GM19328 (cell line): ENCODE results near the gene RFFL.
"Not testable (repeated sequence)": the region's sequence is repeated elsewhere in the genome, so short reads cannot be mapped to it uniquely, and the experiment has no call there.

ENCODE experiments used
- ATAC-seq: cut with Tn5 transposase; IDR thresholded peaks from one replicate; pipeline ENCODE4 v1.9.1; 2021; ENCODE audit warnings: mild to moderate bottlenecking, moderate library complexity; ENCODE audit not compliant: unreplicated experiment

The RFFL gene

DNA sequence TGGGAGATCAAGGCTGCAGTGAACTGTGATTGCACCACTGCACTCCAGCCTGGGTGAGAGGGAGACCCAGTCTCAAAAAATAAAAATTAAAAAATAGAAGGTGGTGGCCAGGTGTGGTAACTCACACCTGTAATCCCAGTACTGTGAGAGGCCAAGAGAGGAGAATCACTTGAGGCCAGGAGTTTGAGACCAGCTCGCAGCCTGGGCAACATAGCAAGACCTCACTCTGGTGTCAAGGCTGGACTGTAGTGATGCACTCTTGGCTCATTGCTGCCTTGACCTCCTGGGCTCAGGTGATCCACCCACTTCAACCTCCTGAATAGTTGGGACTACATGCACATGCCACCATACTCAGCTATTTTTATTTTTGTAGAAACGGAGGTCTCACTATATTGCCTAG lies 13.3 kb downstream of the RFFL start:
- no peak for ATAC-seq

- no peak for ATAC-seq
Observed at GRCh38 chr17:35048685-35049379, 14.7 kb downstream of the RFFL start.

DNA sequence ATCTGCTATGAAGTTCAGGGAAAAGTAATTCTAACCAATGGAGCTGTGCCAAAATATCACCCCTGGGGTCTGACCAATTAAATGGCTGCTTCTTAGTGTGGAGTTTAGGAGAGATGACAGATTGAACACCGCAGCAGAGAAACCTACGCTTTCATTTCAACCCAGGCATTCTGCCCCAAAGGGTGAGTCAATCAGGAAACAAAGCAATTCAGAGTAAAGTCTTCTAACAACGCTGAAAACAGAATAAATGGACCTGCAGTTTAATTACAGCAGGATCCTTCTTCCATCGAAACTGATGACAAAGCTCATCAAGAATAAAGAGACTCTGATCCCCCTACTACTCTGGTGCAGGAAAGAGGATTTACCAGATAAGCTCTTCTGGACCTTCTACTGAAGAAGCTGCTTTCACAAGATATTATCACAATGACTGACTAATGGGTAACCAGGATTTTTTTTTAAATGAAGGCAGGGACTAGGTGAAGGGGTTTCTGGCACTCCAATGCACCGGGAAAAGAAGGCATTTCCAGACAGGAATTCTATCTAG lies 16.7 kb downstream of the RFFL start:
- ATAC-seq, result no peak

GRCh38 chr17:35046245-35046644 lies 17.3 kb downstream of the RFFL start:
- ATAC-seq, result no peak

DNA sequence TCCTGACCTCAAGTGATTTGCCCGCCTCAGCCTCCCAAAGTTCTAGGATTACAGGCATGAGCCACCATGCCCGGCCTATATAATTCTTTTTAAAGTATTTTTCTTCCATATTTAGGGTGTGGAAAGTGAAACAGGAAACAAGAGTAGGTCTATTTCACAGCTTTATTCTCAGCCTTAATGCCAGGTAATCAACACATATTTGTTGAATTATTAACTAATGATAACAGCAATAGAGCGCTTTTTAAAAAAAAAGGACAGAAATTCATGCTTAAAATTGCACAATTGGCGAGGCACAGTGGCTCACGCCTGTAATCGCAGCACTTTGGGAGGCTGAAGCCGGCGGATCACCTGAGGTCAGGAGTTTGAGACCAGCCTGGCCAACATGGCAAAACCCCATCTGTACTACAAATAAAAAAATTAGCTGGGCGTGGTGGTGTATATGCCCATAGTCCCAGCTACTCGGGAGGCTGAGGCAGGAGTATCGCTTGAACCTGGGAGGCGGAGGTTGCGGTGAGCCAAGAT lies 18.0 kb downstream of the RFFL start:
- not testable (repeated sequence) for ATAC-seq

DNA sequence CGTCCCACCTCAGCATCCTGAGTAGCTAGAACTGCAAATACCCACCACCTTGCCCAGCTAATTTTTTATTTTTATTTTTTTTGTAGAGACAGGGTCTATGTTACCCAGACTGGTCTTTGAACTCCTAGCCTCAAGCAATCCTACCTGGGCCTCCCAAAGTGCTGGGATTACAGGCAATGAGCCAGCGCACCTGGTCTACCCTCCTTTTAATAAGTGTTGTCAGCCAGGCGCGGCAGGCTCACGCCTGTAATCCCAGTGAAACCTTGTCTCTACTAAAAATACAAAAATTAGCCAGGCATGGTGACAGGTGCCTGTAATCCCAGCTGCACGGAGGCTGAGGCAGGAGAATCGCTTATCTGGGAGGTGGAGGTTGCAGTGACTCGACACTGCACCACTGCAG lies 19.3 kb downstream of the RFFL start:
- ATAC-seq, result no peak

- no peak for ATAC-seq
Observed at GRCh38 chr17:35041390-35041789, 22.1 kb downstream of the RFFL start.

- no peak for ATAC-seq
Observed at GRCh38 chr17:35038453-35038852, 25.1 kb downstream of the RFFL start.

DNA sequence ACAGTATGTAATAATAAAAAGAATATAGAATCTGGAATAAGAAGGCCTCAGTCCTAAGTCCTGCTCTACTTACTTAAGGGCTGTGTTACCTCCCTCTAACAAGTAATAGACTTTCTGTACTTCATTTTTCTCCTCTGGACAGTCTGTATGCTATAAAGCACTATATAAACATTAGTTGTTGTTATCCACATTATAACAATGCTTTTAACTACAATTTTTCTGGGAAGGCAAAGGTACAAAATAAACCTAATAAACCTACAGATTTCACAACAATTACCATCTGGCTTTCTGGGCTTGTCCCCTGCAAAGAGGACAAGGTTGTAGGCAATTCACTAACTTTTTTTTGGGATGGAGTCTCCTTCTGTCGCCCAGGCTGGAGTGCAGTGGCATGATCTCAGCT lies 32.7 kb downstream of the RFFL start:
- ATAC-seq, result no peak

DNA sequence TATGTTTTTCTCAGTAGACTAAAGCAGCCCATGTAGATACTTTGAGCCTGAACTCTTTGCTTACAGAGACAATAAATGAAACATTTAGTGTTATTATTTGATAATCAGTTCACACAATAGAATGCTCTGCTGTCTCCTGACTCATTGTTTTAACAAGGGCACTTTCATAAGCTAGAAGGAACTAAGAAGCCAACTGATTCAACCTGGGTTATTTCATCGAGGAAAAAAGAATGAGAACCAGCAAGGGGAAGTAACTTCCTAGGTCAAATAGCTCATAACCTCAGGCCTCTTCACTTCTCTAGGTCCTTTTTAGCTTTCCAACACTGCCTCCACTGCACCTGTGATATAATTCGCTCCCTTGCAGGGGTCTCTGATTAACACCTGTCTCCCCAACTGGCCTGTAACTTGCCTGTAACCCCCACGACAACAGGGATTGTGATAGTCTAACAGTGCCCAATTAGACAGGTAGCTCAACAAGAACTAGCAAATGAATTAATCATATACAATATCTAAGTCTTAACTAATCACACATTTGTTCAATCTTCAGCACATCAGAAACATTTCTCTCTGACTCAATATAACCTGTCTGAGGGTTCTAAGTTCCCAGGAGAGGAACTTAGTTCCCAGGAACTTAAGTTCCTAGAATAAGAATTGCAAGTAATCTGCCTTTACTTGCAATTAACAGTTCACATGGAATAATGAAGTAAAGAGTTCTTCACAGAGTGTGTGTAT lies 34.8 kb downstream of the RFFL start:
- ATAC-seq, result no peak

DNA sequence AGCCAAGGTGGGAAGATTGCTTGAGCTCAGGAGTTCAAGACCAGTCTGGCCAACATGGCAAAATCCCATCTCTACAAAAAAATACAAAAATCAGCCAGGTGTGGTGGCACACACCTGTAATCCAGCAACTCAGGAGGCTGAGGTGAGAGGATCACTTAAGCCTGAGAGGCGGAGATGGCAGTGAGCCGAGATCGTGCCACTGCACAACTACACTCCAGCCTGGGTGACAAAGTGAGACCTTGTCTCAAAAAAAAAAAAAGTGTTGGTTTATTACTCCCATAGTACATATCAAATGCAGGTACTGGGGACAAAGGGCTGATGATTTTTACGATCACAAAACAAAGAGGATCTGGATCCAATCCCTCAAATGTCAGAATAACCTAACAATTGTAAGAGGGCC lies 35.4 kb downstream of the RFFL start:
- ATAC-seq, result not testable (repeated sequence)

DNA sequence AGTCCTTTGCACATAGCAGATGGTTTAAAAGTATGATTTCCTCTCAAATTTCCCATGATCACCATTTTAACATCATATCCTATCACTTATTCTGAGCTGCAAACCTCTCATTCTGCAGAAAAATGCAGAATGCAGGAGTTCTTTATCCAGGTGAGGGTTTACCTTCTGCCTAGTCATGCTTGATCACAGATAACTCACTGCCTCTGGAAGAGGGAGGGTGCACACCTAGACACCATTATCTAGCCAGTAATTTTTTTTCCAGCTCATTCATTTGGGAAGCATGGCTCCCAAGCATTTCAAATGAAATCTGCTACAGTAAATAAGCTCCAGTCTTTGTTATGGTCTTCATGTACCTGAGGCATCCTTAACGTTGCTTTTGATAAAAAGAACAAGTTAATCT lies 38.0 kb downstream of the RFFL start:
- ATAC-seq, result no peak

DNA sequence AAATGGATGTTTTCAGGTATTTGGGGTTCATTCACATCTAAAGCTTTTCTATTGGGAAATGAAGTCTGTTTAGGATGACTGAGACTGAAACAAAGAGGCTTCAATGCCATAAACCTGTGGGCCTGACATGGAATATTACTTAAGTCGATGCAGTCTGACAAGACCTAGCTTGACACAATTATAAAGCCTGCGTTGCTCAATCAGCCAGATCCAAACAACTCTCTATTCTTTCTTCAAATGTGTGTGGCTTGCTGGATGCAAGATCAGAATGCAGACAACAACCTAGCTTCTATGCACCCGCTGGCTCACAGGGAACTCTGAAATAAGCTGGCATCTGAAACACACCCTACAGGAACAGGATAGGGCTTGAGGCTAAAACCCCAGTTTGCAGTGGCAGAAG lies 40.0 kb downstream of the RFFL start:
- ATAC-seq, result no peak

GRCh38 chr17:35022536-35023063 lies 40.9 kb downstream of the RFFL start:
- ATAC-seq, result no peak

- no peak for ATAC-seq
Observed at GRCh38 chr17:35021520-35022380, 41.8 kb downstream of the RFFL start.

DNA sequence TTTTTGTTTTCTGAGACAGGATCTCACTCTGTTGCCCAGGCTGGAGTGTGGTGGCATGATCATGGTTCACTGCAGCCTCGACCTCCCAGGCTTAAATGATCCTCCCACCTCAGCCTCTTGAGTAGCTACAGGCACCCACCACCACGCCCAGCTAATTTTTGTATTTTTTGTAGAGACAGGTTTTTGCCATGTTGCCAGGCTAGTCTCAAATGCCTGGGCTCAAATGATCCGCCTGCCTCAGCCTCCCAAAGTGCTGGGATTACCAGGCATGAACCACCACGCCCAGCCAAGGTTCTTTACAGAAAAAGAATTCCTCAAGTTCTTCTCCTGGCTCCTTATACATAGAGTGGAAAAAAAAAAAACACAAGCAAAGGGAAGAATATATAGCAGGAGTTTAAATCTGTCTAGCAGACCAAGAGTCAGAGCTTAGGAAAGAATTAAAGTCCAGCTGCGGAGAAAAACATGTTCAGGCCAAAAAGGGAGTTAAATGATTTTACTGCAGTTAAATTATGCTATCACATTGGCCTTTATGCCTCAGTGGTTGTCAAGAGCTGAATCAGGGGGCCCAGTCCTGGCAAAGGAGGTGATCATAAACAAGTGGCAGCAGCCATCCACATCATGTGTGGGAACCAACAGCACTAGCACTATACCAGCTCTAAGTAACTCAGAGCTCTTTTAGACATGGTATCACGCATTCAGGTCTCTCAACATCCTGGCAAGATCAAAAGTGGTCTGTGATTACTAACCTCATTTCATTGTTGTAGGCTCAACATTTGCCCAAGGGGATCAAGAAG lies 43.9 kb downstream of the RFFL start:
- no peak for ATAC-seq

GRCh38 chr17:35018814-35019213 lies 44.7 kb downstream of the RFFL start:
- no peak for ATAC-seq

- no peak for ATAC-seq
Observed at GRCh38 chr17:35017021-35017420, 46.5 kb downstream of the RFFL start.

- no peak for ATAC-seq
Observed at GRCh38 chr17:35016369-35016768, 47.1 kb downstream of the RFFL start.

GRCh38 chr17:35011671-35012216 lies 51.8 kb downstream of the RFFL start:
- ATAC-seq, result no peak
